ENCODE data around the gene PCAT7. TPM values are rescaled to one million over a fixed set of nuclear protein-coding genes. Genes with fewer than 3 reads are reported as not detected.
"Not testable (repeated sequence)": the region's sequence is repeated elsewhere in the genome, so short reads cannot be mapped to it uniquely, and the experiment has no call there.

PCAT7 gene
- polyA plus RNA-seq: under 1 TPM in 1 of 2 donors, not detected in 1; 0.01 TPM

GRCh38 chr9:94554439-94555331 lies at the start of gene PCAT7:
Gene PCAT7, plus strand, starts transcription at chr9:94555083.
- Histone ChIP-seq H3K36me3 (ENCODE audit: control insufficient read depth in 2 of 2, insufficient read depth in 2 of 2, low read length in 1 of 2) (no peaks in the 10 kb centered on the region), H3K4me3 (ENCODE audit: low read depth in 1 of 2, low read length in 2 of 2) (no peak within 1 kb of the TSS), H3K27ac (ENCODE audit: low read depth in 2 of 2, low read length in 1 of 2) (no peak within 1 kb of the TSS), H3K9me3 (ENCODE audit: control insufficient read depth in 2 of 2, insufficient read depth in 1 of 2, low read depth in 1 of 2, low read length in 1 of 2) (no peaks in the 10 kb centered on the region), H3K4me1 (ENCODE audit: control insufficient read depth in 2 of 2, insufficient read depth in 2 of 2, low read length in 1 of 2) (no peaks in the 10 kb centered on the region), H3K27me3 (ENCODE audit: control insufficient read depth in 1 of 2, insufficient read depth in 2 of 2, low read length in 2 of 2) (no peaks in the 10 kb centered on the region)
- 71 to 83% methylated on average over 37 to 40 of the region's 40 CpGs for WGBS, 2 donors

GRCh38 chr9:94506370-94506769 lies 48.5 kb upstream of the PCAT7 start:
- H3K4me3 ChIP-seq (ENCODE audit: low read depth in 1 of 2, low read length in 2 of 2); H3K4me1 ChIP-seq (ENCODE audit: control insufficient read depth in 2 of 2, insufficient read depth in 2 of 2, low read length in 1 of 2); H3K36me3 ChIP-seq (ENCODE audit: control insufficient read depth in 2 of 2, insufficient read depth in 2 of 2, low read length in 1 of 2); H3K27ac ChIP-seq (ENCODE audit: low read depth in 2 of 2, low read length in 1 of 2); H3K27me3 ChIP-seq (ENCODE audit: control insufficient read depth in 1 of 2, insufficient read depth in 2 of 2, low read length in 2 of 2); H3K9me3 ChIP-seq (ENCODE audit: control insufficient read depth in 2 of 2, insufficient read depth in 1 of 2, low read depth in 1 of 2, low read length in 1 of 2): not testable (repeated sequence)
- WGBS, 2 donors: 96 to 97% methylated on average over 4 of the region's 4 CpGs

GRCh38 chr9:94507531-94508258 lies 47.2 kb upstream of the PCAT7 start:
- Histone ChIP-seq H3K9me3 (ENCODE audit: control insufficient read depth in 2 of 2, insufficient read depth in 1 of 2, low read depth in 1 of 2, low read length in 1 of 2) (no peaks in the 10 kb centered on the region), H3K36me3 (ENCODE audit: control insufficient read depth in 2 of 2, insufficient read depth in 2 of 2, low read length in 1 of 2) (no peaks in the 10 kb centered on the region), H3K4me3 (ENCODE audit: low read depth in 1 of 2, low read length in 2 of 2) (no peak overlapping the region), H3K27me3 (ENCODE audit: control insufficient read depth in 1 of 2, insufficient read depth in 2 of 2, low read length in 2 of 2) (no peaks in the 10 kb centered on the region), H3K4me1 (ENCODE audit: control insufficient read depth in 2 of 2, insufficient read depth in 2 of 2, low read length in 1 of 2) (no peaks in the 10 kb centered on the region), H3K27ac (ENCODE audit: low read depth in 2 of 2, low read length in 1 of 2) (no peak overlapping the region)
- WGBS, 2 donors: 77 to 84% methylated on average over 7 of the region's 7 CpGs

GRCh38 chr9:94511134-94511954 lies 43.5 kb upstream of the PCAT7 start:
- H3K9me3 ChIP-seq (ENCODE audit: control insufficient read depth in 2 of 2, insufficient read depth in 1 of 2, low read depth in 1 of 2, low read length in 1 of 2): no peaks in the 10 kb centered on the region
- H3K36me3 ChIP-seq (ENCODE audit: control insufficient read depth in 2 of 2, insufficient read depth in 2 of 2, low read length in 1 of 2): no peaks in the 10 kb centered on the region
- no peak overlapping the region for H3K4me3 ChIP-seq (ENCODE audit: low read depth in 1 of 2, low read length in 2 of 2)
- no peak overlapping the region for H3K27ac ChIP-seq (ENCODE audit: low read depth in 2 of 2, low read length in 1 of 2)
- 51 to 55% methylated on average over 6 of the region's 6 CpGs for WGBS, 2 donors
- H3K4me1 ChIP-seq (ENCODE audit: control insufficient read depth in 2 of 2, insufficient read depth in 2 of 2, low read length in 1 of 2): no peaks in the 10 kb centered on the region
- H3K27me3 ChIP-seq (ENCODE audit: control insufficient read depth in 1 of 2, insufficient read depth in 2 of 2, low read length in 2 of 2): no peaks in the 10 kb centered on the region

- no peaks in the 10 kb centered on the region for H3K4me1 ChIP-seq (ENCODE audit: control insufficient read depth in 2 of 2, insufficient read depth in 2 of 2, low read length in 1 of 2)
- 73 to 79% methylated on average over 2 of the region's 2 CpGs for WGBS, 2 donors
- H3K36me3 ChIP-seq (ENCODE audit: control insufficient read depth in 2 of 2, insufficient read depth in 2 of 2, low read length in 1 of 2): no peaks in the 10 kb centered on the region
- no peaks in the 10 kb centered on the region for H3K9me3 ChIP-seq (ENCODE audit: control insufficient read depth in 2 of 2, insufficient read depth in 1 of 2, low read depth in 1 of 2, low read length in 1 of 2)
- H3K27me3 ChIP-seq (ENCODE audit: control insufficient read depth in 1 of 2, insufficient read depth in 2 of 2, low read length in 2 of 2): no peaks in the 10 kb centered on the region
- H3K4me3 ChIP-seq (ENCODE audit: low read depth in 1 of 2, low read length in 2 of 2): no peak overlapping the region
- no peak overlapping the region for H3K27ac ChIP-seq (ENCODE audit: low read depth in 2 of 2, low read length in 1 of 2)
Observed at GRCh38 chr9:94511955-94512265, 43.0 kb upstream of the PCAT7 start.

- Histone ChIP-seq H3K4me3 (ENCODE audit: low read depth in 1 of 2, low read length in 2 of 2) (no peak overlapping the region), H3K27ac (ENCODE audit: low read depth in 2 of 2, low read length in 1 of 2) (no peak overlapping the region), H3K4me1 (ENCODE audit: control insufficient read depth in 2 of 2, insufficient read depth in 2 of 2, low read length in 1 of 2) (no peaks in the 10 kb centered on the region), H3K9me3 (ENCODE audit: control insufficient read depth in 2 of 2, insufficient read depth in 1 of 2, low read depth in 1 of 2, low read length in 1 of 2) (no peaks in the 10 kb centered on the region), H3K36me3 (ENCODE audit: control insufficient read depth in 2 of 2, insufficient read depth in 2 of 2, low read length in 1 of 2) (no peaks in the 10 kb centered on the region), H3K27me3 (ENCODE audit: control insufficient read depth in 1 of 2, insufficient read depth in 2 of 2, low read length in 2 of 2) (no peaks in the 10 kb centered on the region)
- WGBS, 2 donors: 86 to 88% methylated on average over 3 of the region's 3 CpGs
Observed at GRCh38 chr9:94514722-94515121, 40.2 kb upstream of the PCAT7 start.

GRCh38 chr9:94517254-94517653 lies 37.6 kb upstream of the PCAT7 start:
- WGBS, 2 donors: 87 to 95% methylated on average over 4 of the region's 4 CpGs

GRCh38 chr9:94525396-94526035 lies 29.4 kb upstream of the PCAT7 start:
- H3K27me3 ChIP-seq (ENCODE audit: control insufficient read depth in 1 of 2, insufficient read depth in 2 of 2, low read length in 2 of 2): no peaks in the 10 kb centered on the region
- 89 to 90% methylated on average over 7 of the region's 7 CpGs for WGBS, 2 donors
- no peaks in the 10 kb centered on the region for H3K9me3 ChIP-seq (ENCODE audit: control insufficient read depth in 2 of 2, insufficient read depth in 1 of 2, low read depth in 1 of 2, low read length in 1 of 2)
- no peak overlapping the region for H3K27ac ChIP-seq (ENCODE audit: low read depth in 2 of 2, low read length in 1 of 2)
- H3K36me3 ChIP-seq (ENCODE audit: control insufficient read depth in 2 of 2, insufficient read depth in 2 of 2, low read length in 1 of 2): no peaks in the 10 kb centered on the region
- no peak overlapping the region for H3K4me3 ChIP-seq (ENCODE audit: low read depth in 1 of 2, low read length in 2 of 2)
- H3K4me1 ChIP-seq (ENCODE audit: control insufficient read depth in 2 of 2, insufficient read depth in 2 of 2, low read length in 1 of 2): no peaks in the 10 kb centered on the region

More at GRCh38 chr9:94517254-94517653, 37.6 kb upstream of the PCAT7 start:
- Histone ChIP-seq H3K36me3 (ENCODE audit: control insufficient read depth in 2 of 2, insufficient read depth in 2 of 2, low read length in 1 of 2) (no peaks in the 10 kb centered on the region), H3K4me3 (ENCODE audit: low read depth in 1 of 2, low read length in 2 of 2) (no peak overlapping the region), H3K27me3 (ENCODE audit: control insufficient read depth in 1 of 2, insufficient read depth in 2 of 2, low read length in 2 of 2) (no peaks in the 10 kb centered on the region), H3K27ac (ENCODE audit: low read depth in 2 of 2, low read length in 1 of 2) (no peak overlapping the region), H3K4me1 (ENCODE audit: control insufficient read depth in 2 of 2, insufficient read depth in 2 of 2, low read length in 1 of 2) (no peaks in the 10 kb centered on the region), H3K9me3 (ENCODE audit: control insufficient read depth in 2 of 2, insufficient read depth in 1 of 2, low read depth in 1 of 2, low read length in 1 of 2) (no peaks in the 10 kb centered on the region)

GRCh38 chr9:94526271-94526670 lies 28.6 kb upstream of the PCAT7 start:
- 95 to 97% methylated on average over 1 of the region's 1 CpG for WGBS, 2 donors
- Histone ChIP-seq H3K4me1 (ENCODE audit: control insufficient read depth in 2 of 2, insufficient read depth in 2 of 2, low read length in 1 of 2) (no peaks in the 10 kb centered on the region), H3K9me3 (ENCODE audit: control insufficient read depth in 2 of 2, insufficient read depth in 1 of 2, low read depth in 1 of 2, low read length in 1 of 2) (no peaks in the 10 kb centered on the region), H3K36me3 (ENCODE audit: control insufficient read depth in 2 of 2, insufficient read depth in 2 of 2, low read length in 1 of 2) (no peaks in the 10 kb centered on the region), H3K4me3 (ENCODE audit: low read depth in 1 of 2, low read length in 2 of 2) (no peak overlapping the region), H3K27ac (ENCODE audit: low read depth in 2 of 2, low read length in 1 of 2) (no peak overlapping the region), H3K27me3 (ENCODE audit: control insufficient read depth in 1 of 2, insufficient read depth in 2 of 2, low read length in 2 of 2) (no peaks in the 10 kb centered on the region)
